Tibial artery (tissue), 4 donors: ENCODE measurements around the gene PABPN1L.

ENCODE experiments used
- DNase-seq, 2 donors: peaks; one replicate each; pipeline ENCODE4 v3.0.0-alpha.2; 2019
- H3K27ac ChIP-seq, 2 donors: fragments of 200-600 bp; sonication (generic) in 1 of 2; 1 replicate in 1 of 2; 2 replicates in 1 of 2; pipeline ENCODE4 v1.5.1; 2018 to 2019; ENCODE audit warnings: mild to moderate bottlenecking in 1 of 2
- H3K27me3 ChIP-seq, 2 donors: fragments of 200-600 bp; sonication (generic) in 1 of 2; one replicate each; pipeline versions ENCODE4 v1.5.1 to v1.6.0; 2016 to 2019
- H3K36me3 ChIP-seq, 3 donors: fragments of 200-600 bp; sonication (generic) in 2 of 3; one replicate each; pipeline ENCODE4 v1.5.1; 2016 to 2019; ENCODE audit warnings: mild to moderate bottlenecking in 2 of 3
- H3K4me1 ChIP-seq, 4 donors: fragments of 200-600 bp; sonication (generic) in 2 of 4; 1 replicate in 3 of 4; 2 replicates in 1 of 4; pipeline ENCODE4 v1.5.1; 2016 to 2019
- H3K4me3 ChIP-seq, 2 donors: fragments of 200-600 bp; sonication (generic) in 1 of 2; 1 replicate in 1 of 2; 2 replicates in 1 of 2; pipeline ENCODE4 v1.5.1; 2018 to 2019; ENCODE audit warnings: mild to moderate bottlenecking in 2 of 2
- H3K9me3 ChIP-seq, 3 donors: fragments of 200-600 bp; sonication (generic) in 1 of 3; one replicate each; pipeline ENCODE4 v1.5.1; 2016 to 2019
- intact Hi-C: fragments of 100-400 bp; cut with DNase I; formaldehyde crosslinking; loops from one replicate; pipeline ENCODE4 v1.15.0; 2023; ENCODE audit warnings: low total_unique reads
- TF ChIP-seq, protein P1 (sequence below), 2 experiments: fragments of 200-600 bp in 1 of 2; fragments of 450-650 bp in 1 of 2; IDR thresholded peaks; one replicate each; pipeline ENCODE4 v1.5.1; 2017 to 2019; ENCODE audit warnings: antibody characterized with exemption in 2 of 2, mild to moderate bottlenecking in 1 of 2, moderate library complexity in 1 of 2

Gene PABPN1L

DNA sequence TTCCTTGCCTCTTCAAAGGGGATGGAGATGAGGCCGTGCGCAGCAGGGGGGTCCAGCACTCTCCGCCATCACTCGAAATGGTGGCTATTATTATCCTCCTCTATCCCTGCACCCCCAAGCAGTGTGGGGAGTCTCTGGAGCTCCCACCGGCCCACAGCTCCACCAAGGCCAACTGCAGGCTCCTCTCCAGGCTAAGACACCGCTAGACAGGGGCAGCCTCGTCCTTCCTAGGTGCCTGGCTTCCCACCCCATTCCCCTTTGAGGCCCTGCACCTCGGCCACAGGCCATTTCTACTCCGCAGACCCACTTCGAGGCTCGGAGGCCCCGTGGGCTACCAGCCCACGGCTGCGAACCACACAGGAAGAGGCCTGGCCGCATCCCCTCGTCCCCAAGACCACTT, 39.6 kb upstream of the PABPN1L start:
- TF ChIP-seq, protein P1, sequence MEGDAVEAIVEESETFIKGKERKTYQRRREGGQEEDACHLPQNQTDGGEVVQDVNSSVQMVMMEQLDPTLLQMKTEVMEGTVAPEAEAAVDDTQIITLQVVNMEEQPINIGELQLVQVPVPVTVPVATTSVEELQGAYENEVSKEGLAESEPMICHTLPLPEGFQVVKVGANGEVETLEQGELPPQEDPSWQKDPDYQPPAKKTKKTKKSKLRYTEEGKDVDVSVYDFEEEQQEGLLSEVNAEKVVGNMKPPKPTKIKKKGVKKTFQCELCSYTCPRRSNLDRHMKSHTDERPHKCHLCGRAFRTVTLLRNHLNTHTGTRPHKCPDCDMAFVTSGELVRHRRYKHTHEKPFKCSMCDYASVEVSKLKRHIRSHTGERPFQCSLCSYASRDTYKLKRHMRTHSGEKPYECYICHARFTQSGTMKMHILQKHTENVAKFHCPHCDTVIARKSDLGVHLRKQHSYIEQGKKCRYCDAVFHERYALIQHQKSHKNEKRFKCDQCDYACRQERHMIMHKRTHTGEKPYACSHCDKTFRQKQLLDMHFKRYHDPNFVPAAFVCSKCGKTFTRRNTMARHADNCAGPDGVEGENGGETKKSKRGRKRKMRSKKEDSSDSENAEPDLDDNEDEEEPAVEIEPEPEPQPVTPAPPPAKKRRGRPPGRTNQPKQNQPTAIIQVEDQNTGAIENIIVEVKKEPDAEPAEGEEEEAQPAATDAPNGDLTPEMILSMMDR (IDR thresholded peaks at IDR 0.05), result no peak
- Histone ChIP-seq H3K27ac (no peak overlapping the region), H3K27me3 (peaks cover 0 to 46% of the 10 kb centered on the region in 2 donors), H3K36me3 (no peaks in the 10 kb centered on the region), H3K4me3 (no peak overlapping the region), H3K9me3 (no peaks in the 10 kb centered on the region), H3K4me1 (peaks cover 0 to 6% (median 0%) of the 10 kb centered on the region in 4 donors)
- intact Hi-C loops, result no loop called here
- DNase-seq, result no peak

DNA sequence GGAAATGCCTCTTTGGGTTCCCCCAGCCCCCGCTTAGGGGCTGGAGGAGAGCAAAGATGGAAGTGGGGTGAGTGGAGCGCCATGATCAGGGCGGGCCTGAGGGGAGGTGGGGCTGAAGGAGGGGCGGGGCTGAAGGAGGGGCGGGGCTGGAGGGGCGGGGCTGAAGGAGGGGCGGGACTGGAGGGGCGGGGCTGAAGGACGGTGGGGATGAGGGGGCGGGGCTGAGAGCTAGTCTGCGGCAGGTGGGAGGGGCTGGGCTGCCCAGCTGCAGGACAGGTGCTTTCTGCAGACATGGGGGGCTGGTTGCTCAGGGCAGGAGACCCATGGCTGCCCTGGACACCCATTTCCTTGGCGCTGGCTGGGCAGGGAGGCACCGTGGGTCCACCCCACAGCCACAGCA, 39.1 kb upstream of the PABPN1L start:
- Histone ChIP-seq H3K36me3 (no peaks in the 10 kb centered on the region), H3K4me1 (peaks cover 0 to 1% (median 0%) of the 10 kb centered on the region in 4 donors)

DNA sequence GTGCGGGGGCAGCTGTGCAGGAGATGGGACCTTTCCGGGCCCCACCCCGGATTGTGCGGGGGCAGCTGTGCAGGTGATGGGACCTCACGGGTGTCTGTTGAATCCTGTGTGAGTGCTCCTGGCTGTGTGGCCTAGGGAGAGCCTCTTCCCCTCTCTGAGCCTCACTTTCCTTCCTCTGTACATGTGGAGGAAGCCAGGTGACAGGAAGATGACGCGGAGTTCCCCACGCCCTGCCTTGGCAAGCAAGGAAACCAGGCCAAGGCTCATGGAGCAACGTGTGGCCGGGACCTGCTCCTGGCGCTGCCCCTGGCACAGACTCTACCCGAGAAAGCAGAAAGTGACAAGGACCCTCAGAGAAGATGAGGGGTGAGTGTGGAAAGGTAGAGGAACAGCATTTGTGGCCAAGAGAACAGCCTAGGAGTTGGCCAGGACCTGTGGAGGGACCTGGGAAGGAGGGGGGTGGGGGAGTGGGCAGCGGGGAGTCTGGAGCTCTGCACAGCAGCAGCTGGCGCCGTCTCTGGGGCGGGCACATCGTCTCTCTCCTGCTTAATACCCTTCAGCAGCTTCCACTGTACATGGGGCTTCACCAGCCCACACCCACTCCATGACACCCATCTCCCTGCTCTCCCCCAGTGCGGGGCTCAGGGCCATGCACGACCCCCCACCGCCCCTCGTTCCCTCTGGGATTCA, 38.4 kb upstream of the PABPN1L start:
- Histone ChIP-seq H3K4me1 (no peaks in the 10 kb centered on the region), H3K4me3 (no peak overlapping the region), H3K9me3 (no peaks in the 10 kb centered on the region), H3K27me3 (peaks cover 0 to 39% of the 10 kb centered on the region in 2 donors), H3K36me3 (no peaks in the 10 kb centered on the region), H3K27ac (no peak overlapping the region)
- intact Hi-C loops, result no loop called here
- TF ChIP-seq, protein P1 (IDR thresholded peaks at IDR 0.05), result no peak
- no peak for DNase-seq

More for the DNA sequence above, 39.1 kb upstream of the PABPN1L start:
- no peaks in the 10 kb centered on the region for H3K9me3 ChIP-seq
- DNase-seq, result no peak
- intact Hi-C loops, result no loop called here
- no peak overlapping the region for H3K27ac ChIP-seq
- TF ChIP-seq, protein P1 (IDR thresholded peaks at IDR 0.05), result no peak
- peaks cover 0 to 46% of the 10 kb centered on the region in 2 donors for H3K27me3 ChIP-seq
- no peak overlapping the region for H3K4me3 ChIP-seq

DNA sequence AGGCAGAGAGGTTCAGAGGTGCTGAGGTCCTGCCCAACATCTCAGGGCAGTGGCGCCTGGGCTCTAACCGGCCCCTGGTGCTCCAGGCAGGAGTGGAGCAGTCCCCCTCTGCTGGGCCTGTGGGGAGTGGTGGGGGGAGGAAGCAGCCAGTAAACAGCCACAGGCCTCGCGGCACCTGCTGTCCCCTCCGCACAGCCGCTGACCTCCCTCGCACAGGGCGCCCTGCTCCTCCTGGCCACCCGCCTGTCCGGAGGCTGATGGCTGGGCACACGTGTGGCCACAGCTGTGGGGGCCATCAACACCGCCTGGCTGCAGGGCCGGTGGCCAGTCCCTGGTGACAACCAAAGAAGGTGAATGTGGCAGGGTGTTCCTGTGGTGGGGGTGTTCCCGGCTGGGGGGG, 36.8 kb upstream of the PABPN1L start:
- Histone ChIP-seq H3K9me3 (no peaks in the 10 kb centered on the region), H3K4me3 (no peak overlapping the region), H3K27me3 (peaks cover 0 to 28% of the 10 kb centered on the region in 2 donors), H3K36me3 (no peaks in the 10 kb centered on the region), H3K27ac (no peak overlapping the region), H3K4me1 (no peaks in the 10 kb centered on the region)
- no peak for DNase-seq
- TF ChIP-seq, protein P1 (IDR thresholded peaks at IDR 0.05), result no peak
- intact Hi-C loops, result no loop called here

DNA sequence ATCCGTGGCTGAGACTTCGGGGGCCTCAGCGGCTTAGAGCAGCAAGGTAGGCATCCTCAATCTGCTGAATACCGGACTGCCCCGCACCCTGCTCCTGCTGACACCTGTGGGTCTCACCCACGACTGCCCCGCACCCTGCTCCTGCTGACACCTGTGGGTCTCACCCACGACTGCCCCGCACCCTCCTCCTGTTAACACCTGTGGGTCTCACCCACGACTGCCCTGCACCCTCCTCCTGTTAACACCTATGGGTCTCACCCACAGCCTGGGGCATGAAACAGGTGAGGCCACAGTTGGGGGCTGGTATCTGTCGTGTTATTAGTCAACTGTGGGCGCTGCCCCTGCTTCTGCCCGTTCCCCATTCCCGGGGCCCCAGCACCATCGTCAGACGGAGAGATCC, 36.3 kb upstream of the PABPN1L start:
- DNase-seq, result no peak
- intact Hi-C loops, result no loop called here
- H3K4me3 ChIP-seq, result no peak overlapping the region
- H3K36me3 ChIP-seq, result no peaks in the 10 kb centered on the region
- no peaks in the 10 kb centered on the region for H3K4me1 ChIP-seq
- no peak overlapping the region for H3K27ac ChIP-seq
- peaks cover 0 to 27% of the 10 kb centered on the region in 2 donors for H3K27me3 ChIP-seq
- TF ChIP-seq, protein P1 (IDR thresholded peaks at IDR 0.05), result no peak
- H3K9me3 ChIP-seq, result no peaks in the 10 kb centered on the region
